ENCODE measurements around the gene BYSL.

- TF ChIP-seq CTCF (conservative IDR thresholded peaks at IDR 0.05; ENCODE audit: low read depth, low read length) (no peak), EZH2 (IDR thresholded peaks at IDR 0.05; ENCODE audit: low read length, unreplicated experiment) (no peak)
These were observed 11.1 kb downstream of the BYSL start for GRCh38 chr6:41932378-41932777.

All from PC-3 (cell line).